DND-41 (cell line): ENCODE results near the gene PLK5.

Experiments used
- ATAC-seq: fragments of 200-7000 bp; cut with Tn5 transposase; 3 replicates; pipeline ENCODE4 v1.9.1; 2021; ENCODE audit warnings: low read depth; ENCODE audit not compliant: insufficient read depth
- DNase-seq: peaks from one replicate; pipeline ENCODE4 v3.0.0-alpha.2; 2020
- H2AFZ ChIP-seq: 2 replicates; pipeline ENCODE4 v1.6.0; 2012; ENCODE audit warnings: low read depth, low read length
- H3K27ac ChIP-seq: 2 replicates; pipeline ENCODE4 v1.5.1; 2012; ENCODE audit warnings: low read length, inconsistent platforms
- H3K27me3 ChIP-seq: fragments of 200-600 bp; sonication (generic); 2 replicates; pipeline ENCODE4 v1.6.0; 2012; ENCODE audit warnings: low read length, mild to moderate bottlenecking, inconsistent platforms; ENCODE audit not compliant: insufficient read depth, poor library complexity
- H3K36me3 ChIP-seq: 2 replicates; pipeline ENCODE4 v1.5.1; 2012; ENCODE audit warnings: low read length, inconsistent platforms; ENCODE audit not compliant: insufficient read depth
- H3K4me1 ChIP-seq: 2 replicates; pipeline ENCODE4 v1.5.1; 2012; ENCODE audit warnings: mild to moderate bottlenecking, low read length; ENCODE audit not compliant: insufficient read depth
- H3K4me2 ChIP-seq: 2 replicates; pipeline ENCODE4 v1.6.0; 2012; ENCODE audit warnings: mild to moderate bottlenecking, moderate library complexity, low read length, inconsistent platforms; ENCODE audit not compliant: insufficient read depth
- H3K4me3 ChIP-seq, 2 experiments: fragments of 200-600 bp in 1 of 2; shearing (Covaris generic) in 1 of 2; 2 replicates each; pipeline ENCODE4 v1.5.1; 2012 to 2016; ENCODE audit warnings: inconsistent platforms in 2 of 2, low read length in 2 of 2, mild to moderate bottlenecking in 2 of 2, low read depth in 1 of 2, moderate library complexity in 1 of 2
- H3K79me2 ChIP-seq: 2 replicates; pipeline ENCODE4 v1.6.0; 2012; ENCODE audit warnings: low read length, inconsistent platforms; ENCODE audit not compliant: insufficient read depth
- H3K9ac ChIP-seq: 2 replicates; pipeline ENCODE4 v1.6.0; 2012; ENCODE audit warnings: low read depth, mild to moderate bottlenecking, inconsistent platforms, low read length, moderate library complexity
- H3K9me3 ChIP-seq: 2 replicates; pipeline ENCODE4 v1.5.1; 2012; ENCODE audit warnings: low read length, moderate library complexity, mild to moderate bottlenecking, inconsistent platforms; ENCODE audit not compliant: insufficient read depth, severe bottlenecking
- H4K20me1 ChIP-seq: 2 replicates; pipeline ENCODE4 v1.6.0; 2012; ENCODE audit warnings: low read length; ENCODE audit not compliant: insufficient read depth
- EZH2 ChIP-seq: IDR thresholded peaks from 3 replicates; pipeline ENCODE4 v1.6.1; 2012; ENCODE audit warnings: borderline replicate concordance, low read depth, mild to moderate bottlenecking, moderate library complexity, low read length, inconsistent platforms; ENCODE audit not compliant: severe bottlenecking
- TF ChIP-seq, protein P1 (sequence below): IDR thresholded peaks from 2 replicates; pipeline ENCODE4 v1.5.1; 2012; ENCODE audit warnings: borderline replicate concordance, low read length, moderate library complexity, mild to moderate bottlenecking; ENCODE audit not compliant: poor library complexity, severe bottlenecking; ENCODE audit errors: extremely low read depth

PLK5 gene

DNA sequence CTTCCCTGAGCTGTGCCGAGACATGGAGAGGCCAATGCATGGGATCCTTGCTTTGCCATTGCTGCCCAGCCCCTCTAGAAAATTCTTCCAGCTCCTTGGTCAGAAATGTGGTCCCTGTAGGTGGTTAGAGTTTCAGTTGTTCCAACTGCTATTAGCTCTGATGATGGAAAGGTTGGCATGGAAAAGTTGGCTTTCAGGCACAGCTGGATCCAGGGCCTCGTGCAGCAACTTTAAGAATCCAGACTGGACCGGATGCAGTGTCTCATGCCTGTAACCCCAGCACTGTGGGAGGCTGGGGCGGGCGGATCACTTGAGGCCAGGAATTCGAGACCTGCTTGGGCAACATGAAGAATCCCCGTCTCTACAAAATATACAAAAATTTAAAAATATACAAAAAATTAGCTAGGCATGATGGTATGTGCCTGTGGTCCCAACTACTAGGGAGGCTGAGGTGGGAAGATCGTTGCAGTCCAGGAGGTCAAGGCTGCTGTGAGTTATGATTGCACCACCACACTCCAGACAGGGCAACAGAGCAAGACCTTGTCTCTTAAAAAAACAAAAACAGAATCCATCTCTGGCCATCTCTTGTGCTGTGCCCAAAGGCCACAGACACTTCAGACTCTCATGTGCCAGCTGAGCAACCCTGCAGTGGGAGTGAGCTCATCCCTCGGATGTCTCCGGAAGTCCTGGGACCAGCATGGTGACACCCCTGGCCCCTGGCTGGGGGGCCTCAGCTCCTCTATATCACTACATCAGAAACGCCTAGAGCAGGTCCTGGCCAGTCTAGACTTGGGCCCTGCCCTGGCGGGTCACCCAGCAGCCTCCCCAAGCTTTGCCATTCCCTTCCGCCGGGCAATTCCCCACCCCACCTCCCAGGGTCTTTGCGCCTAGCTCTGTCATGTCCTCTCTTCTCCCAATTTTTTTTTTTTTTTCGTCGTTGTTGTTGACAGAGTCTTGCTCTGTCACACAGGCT is 27.5 kb downstream of the PLK5 start:
- no peak for TF ChIP-seq EZH2
- TF ChIP-seq, protein P1, sequence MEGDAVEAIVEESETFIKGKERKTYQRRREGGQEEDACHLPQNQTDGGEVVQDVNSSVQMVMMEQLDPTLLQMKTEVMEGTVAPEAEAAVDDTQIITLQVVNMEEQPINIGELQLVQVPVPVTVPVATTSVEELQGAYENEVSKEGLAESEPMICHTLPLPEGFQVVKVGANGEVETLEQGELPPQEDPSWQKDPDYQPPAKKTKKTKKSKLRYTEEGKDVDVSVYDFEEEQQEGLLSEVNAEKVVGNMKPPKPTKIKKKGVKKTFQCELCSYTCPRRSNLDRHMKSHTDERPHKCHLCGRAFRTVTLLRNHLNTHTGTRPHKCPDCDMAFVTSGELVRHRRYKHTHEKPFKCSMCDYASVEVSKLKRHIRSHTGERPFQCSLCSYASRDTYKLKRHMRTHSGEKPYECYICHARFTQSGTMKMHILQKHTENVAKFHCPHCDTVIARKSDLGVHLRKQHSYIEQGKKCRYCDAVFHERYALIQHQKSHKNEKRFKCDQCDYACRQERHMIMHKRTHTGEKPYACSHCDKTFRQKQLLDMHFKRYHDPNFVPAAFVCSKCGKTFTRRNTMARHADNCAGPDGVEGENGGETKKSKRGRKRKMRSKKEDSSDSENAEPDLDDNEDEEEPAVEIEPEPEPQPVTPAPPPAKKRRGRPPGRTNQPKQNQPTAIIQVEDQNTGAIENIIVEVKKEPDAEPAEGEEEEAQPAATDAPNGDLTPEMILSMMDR, result no peak

DNA sequence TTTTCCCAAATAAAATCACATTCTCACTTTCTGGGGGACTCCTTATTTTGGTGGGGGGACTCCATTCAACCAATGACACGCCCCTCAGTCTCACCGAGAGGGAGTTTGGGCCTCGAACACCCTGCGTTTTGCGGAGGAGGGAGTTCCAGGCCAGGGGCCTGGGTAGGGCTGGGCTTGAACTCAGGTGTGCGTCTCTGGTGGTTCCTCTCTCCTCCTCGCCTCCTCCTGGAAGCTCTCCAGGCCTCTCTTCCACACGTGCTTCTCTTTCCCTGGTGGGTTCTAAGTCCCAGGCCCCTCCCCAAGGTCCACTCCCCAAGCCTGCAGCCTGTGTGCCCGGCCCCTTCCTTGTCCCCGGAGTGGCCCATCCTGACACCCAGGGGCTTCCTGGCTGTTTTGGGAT is 29.5 kb downstream of the PLK5 start:
- H3K27me3 ChIP-seq, result no peaks in the 10 kb centered on the region
- no peaks in the 10 kb centered on the region for H3K9me3 ChIP-seq
- peaks cover 17% of the 10 kb centered on the region for H4K20me1 ChIP-seq
- H3K4me3 ChIP-seq, result no peak overlapping the region
- no peaks in the 10 kb centered on the region for H3K4me1 ChIP-seq
- TF ChIP-seq EZH2, result no peak
- TF ChIP-seq, protein P1, result no peak
- H3K36me3 ChIP-seq, result peaks cover 9% of the 10 kb centered on the region
- H3K27ac ChIP-seq, result no peak overlapping the region
- H3K79me2 ChIP-seq, result peaks cover 3% of the 10 kb centered on the region; the same call in 1 of the 2 replicates
- ATAC-seq, result no peak
- no peak for DNase-seq
- H2AFZ ChIP-seq, result no peak overlapping the region
- no peak overlapping the region for H3K9ac ChIP-seq
- H3K4me2 ChIP-seq, result no peak overlapping the region

More for the DNA sequence above, 27.5 kb downstream of the PLK5 start:
- H3K79me2 ChIP-seq, result no peaks in the 10 kb centered on the region
- no peaks in the 10 kb centered on the region for H3K27me3 ChIP-seq
- H3K4me3 ChIP-seq, result no peak overlapping the region
- ATAC-seq (no peak), DNase-seq (no peak)
- H2AFZ ChIP-seq, result no peak overlapping the region
- peaks cover 2% of the 10 kb centered on the region for H3K36me3 ChIP-seq
- H4K20me1 ChIP-seq, result peaks cover 4% of the 10 kb centered on the region; the same call in 1 of the 2 replicates
- H3K9me3 ChIP-seq, result no peaks in the 10 kb centered on the region
- no peak overlapping the region for H3K27ac ChIP-seq
- peaks cover 3% of the 10 kb centered on the region; the same call in 1 of the 2 replicates for H3K4me1 ChIP-seq
- no peak overlapping the region for H3K4me2 ChIP-seq
- no peak overlapping the region for H3K9ac ChIP-seq

DNA sequence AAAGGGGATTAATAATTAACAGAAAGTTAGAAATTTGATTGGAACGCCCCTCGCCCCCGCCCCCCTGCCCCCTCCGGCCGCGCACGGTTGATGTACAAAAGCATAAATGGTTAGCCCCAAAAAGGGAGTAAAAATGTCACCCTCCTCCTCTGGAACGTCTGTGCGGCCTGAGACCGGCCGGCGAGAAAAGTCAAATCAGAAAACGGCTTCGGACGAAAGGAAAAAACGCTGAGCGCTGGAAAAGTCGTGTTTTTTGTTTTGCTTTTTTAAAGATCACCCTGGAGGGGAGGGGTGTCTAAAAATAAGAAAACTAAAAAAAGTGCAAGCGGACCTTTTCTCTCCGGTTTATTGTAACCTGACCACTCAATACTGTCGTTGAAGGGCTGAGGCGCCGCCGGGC is 31.1 kb downstream of the PLK5 start:
- H2AFZ ChIP-seq, result no peak overlapping the region
- H3K79me2 ChIP-seq, result peaks cover 13% of the 10 kb centered on the region
- H3K27ac ChIP-seq, result no peak overlapping the region
- no peaks in the 10 kb centered on the region for H3K9me3 ChIP-seq
- no peak for TF ChIP-seq EZH2
- TF ChIP-seq, protein P1, result no peak
- no peak for ATAC-seq
- peaks cover 22% of the 10 kb centered on the region for H4K20me1 ChIP-seq
- H3K4me1 ChIP-seq, result no peaks in the 10 kb centered on the region
- H3K36me3 ChIP-seq, result peaks cover 9% of the 10 kb centered on the region
- H3K9ac ChIP-seq, result no peak overlapping the region
- no peaks in the 10 kb centered on the region for H3K27me3 ChIP-seq
- H3K4me2 ChIP-seq, result no peak overlapping the region
- H3K4me3 ChIP-seq, result no peak overlapping the region
- no peak for DNase-seq
